SK-N-SH treated with all-trans-retinoic acid at 6 μM for 48 hours (cell line): ENCODE data around the gene TMX4.

Experiments
- ATAC-seq: fragments of 200-7000 bp; cut with Tn5 transposase; 3 replicates; pipeline ENCODE4 v1.9.1; 2020; ENCODE audit warnings: mild to moderate bottlenecking, moderate library complexity
- ARNTL ChIP-seq: fragments of 450-650 bp; formaldehyde crosslinking; IDR thresholded peaks from 2 replicates; pipeline ENCODE4 v1.5.0; 2020; ENCODE audit warnings: low read depth, mild to moderate bottlenecking, moderate library complexity, borderline replicate concordance
- BACH2 ChIP-seq: fragments of 250-450 bp; sonication (Bioruptor Pico); IDR thresholded peaks from 2 replicates; pipeline ENCODE4 v1.9.0; 2021; ENCODE audit warnings: mild to moderate bottlenecking, borderline replicate concordance
- CSDC2 ChIP-seq: fragments of 250-450 bp; sonication (Bioruptor Pico); IDR thresholded peaks from 2 replicates; pipeline ENCODE4 v1.5.0; 2020; ENCODE audit warnings: mild to moderate bottlenecking, moderate library complexity
- GLIS3 ChIP-seq: fragments of 250-450 bp; sonication (Bioruptor Pico); IDR thresholded peaks from 2 replicates; pipeline ENCODE4 v1.5.0; 2020; ENCODE audit warnings: mild to moderate bottlenecking, moderate library complexity
- ISL1 ChIP-seq: fragments of 250-450 bp; sonication (Bioruptor Pico); IDR thresholded peaks from 2 replicates; pipeline ENCODE4 v2.1.2; 2022; ENCODE audit warnings: mild to moderate bottlenecking, moderate library complexity
- OSR1 ChIP-seq: fragments of 250-450 bp; sonication (Bioruptor Pico); IDR thresholded peaks from 2 replicates; pipeline ENCODE4 v1.8.0; 2022; ENCODE audit warnings: moderate library complexity, mild to moderate bottlenecking, inconsistent platforms
- PPARA ChIP-seq: fragments of 250-450 bp; sonication (Bioruptor Pico); IDR thresholded peaks from 2 replicates; pipeline ENCODE4 v1.5.0; 2020; ENCODE audit warnings: mild to moderate bottlenecking, borderline replicate concordance
- RARB ChIP-seq: fragments of 250-450 bp; sonication (Bioruptor Pico); IDR thresholded peaks from 2 replicates; pipeline ENCODE4 v1.8.0; 2021; ENCODE audit warnings: mild to moderate bottlenecking, moderate library complexity
- TCF4 ChIP-seq: fragments of 250-450 bp; sonication (Bioruptor Pico); IDR thresholded peaks from 2 replicates; pipeline ENCODE4 v1.8.0; 2021; ENCODE audit warnings: mild to moderate bottlenecking, moderate library complexity, borderline replicate concordance
- TOX ChIP-seq: fragments of 250-450 bp; sonication (Bioruptor Pico); IDR thresholded peaks from 2 replicates; pipeline ENCODE4 v1.8.0; 2021; ENCODE audit warnings: mild to moderate bottlenecking, moderate library complexity, borderline replicate concordance
- ZFP3 ChIP-seq: fragments of 250-450 bp; sonication (Bioruptor Pico); IDR thresholded peaks from 2 replicates; pipeline ENCODE4 v1.5.0; 2020; ENCODE audit warnings: mild to moderate bottlenecking, moderate library complexity
- ZFP30 ChIP-seq: fragments of 450-650 bp; formaldehyde crosslinking; IDR thresholded peaks from 2 replicates; pipeline ENCODE4 v1.5.0; 2022; ENCODE audit warnings: mild to moderate bottlenecking, moderate library complexity
- ZNF565 ChIP-seq: fragments of 450-650 bp; formaldehyde crosslinking; conservative IDR thresholded peaks from 2 replicates; pipeline ENCODE4 v1.5.0; 2020; ENCODE audit warnings: low read depth, mild to moderate bottlenecking, moderate library complexity
- ZNF70 ChIP-seq: fragments of 450-650 bp; formaldehyde crosslinking; IDR thresholded peaks from 2 replicates; pipeline ENCODE4 v1.5.0; 2020; ENCODE audit warnings: mild to moderate bottlenecking, moderate library complexity
- ZNF8 ChIP-seq: fragments of 450-650 bp; formaldehyde crosslinking; IDR thresholded peaks from 2 replicates; pipeline ENCODE4 v1.5.0; 2020; ENCODE audit warnings: mild to moderate bottlenecking, moderate library complexity
- TF ChIP-seq, protein P1 (sequence below): fragments of 250-450 bp; sonication (Bioruptor Pico); IDR thresholded peaks from 2 replicates; pipeline ENCODE4 v1.8.0; 2020; ENCODE audit warnings: mild to moderate bottlenecking, moderate library complexity, borderline replicate concordance
- TF ChIP-seq, protein P2 (sequence below): fragments of 250-450 bp; sonication (Bioruptor Pico); IDR thresholded peaks from 2 replicates; pipeline ENCODE4 v1.5.1; 2021; ENCODE audit warnings: mild to moderate bottlenecking, moderate library complexity
- TF ChIP-seq, protein P3 (sequence below): fragments of 250-450 bp; sonication (Bioruptor Pico); IDR thresholded peaks from 2 replicates; pipeline ENCODE4 v1.8.0; 2021; ENCODE audit warnings: low read depth, mild to moderate bottlenecking, moderate library complexity, borderline replicate concordance
- TF ChIP-seq, protein P4 (sequence below): fragments of 250-450 bp; sonication (Bioruptor Pico); IDR thresholded peaks from 2 replicates; pipeline ENCODE4 v1.5.0; 2020; ENCODE audit warnings: mild to moderate bottlenecking, moderate library complexity
- TF ChIP-seq, protein P5 (sequence below): fragments of 250-450 bp; sonication (Bioruptor Pico); IDR thresholded peaks from 2 replicates; pipeline ENCODE4 v1.5.1; 2020; ENCODE audit warnings: low read depth, mild to moderate bottlenecking, moderate library complexity

The TMX4 gene

DNA sequence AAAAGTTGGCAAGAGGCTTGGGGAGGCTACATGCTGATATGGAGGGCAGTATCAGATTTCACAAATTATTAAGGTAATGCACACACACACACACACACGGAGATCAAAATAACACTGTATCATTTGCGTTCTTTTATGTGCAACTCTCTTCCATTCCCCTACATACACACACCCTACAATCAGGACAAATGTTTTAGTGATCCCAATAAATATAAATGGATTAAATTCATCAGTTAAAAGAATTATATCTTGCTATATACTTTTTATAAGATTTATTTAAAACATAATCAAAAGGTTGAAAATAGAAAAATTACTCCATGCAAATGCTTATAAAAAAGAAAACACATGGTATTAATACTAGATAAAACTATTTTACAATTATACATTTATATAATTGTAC is 25.9 kb downstream of the TMX4 start:
- ATAC-seq, result no peak
- no peak for TF ChIP-seq ZFP30 (CRISPR knock-in tag)
- TF ChIP-seq, protein P1, sequence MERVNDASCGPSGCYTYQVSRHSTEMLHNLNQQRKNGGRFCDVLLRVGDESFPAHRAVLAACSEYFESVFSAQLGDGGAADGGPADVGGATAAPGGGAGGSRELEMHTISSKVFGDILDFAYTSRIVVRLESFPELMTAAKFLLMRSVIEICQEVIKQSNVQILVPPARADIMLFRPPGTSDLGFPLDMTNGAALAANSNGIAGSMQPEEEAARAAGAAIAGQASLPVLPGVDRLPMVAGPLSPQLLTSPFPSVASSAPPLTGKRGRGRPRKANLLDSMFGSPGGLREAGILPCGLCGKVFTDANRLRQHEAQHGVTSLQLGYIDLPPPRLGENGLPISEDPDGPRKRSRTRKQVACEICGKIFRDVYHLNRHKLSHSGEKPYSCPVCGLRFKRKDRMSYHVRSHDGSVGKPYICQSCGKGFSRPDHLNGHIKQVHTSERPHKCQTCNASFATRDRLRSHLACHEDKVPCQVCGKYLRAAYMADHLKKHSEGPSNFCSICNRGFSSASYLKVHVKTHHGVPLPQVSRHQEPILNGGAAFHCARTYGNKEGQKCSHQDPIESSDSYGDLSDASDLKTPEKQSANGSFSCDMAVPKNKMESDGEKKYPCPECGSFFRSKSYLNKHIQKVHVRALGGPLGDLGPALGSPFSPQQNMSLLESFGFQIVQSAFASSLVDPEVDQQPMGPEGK (CRISPR knock-in tag), result no peak
- TF ChIP-seq OSR1, result no peak
- TF ChIP-seq, protein P2, sequence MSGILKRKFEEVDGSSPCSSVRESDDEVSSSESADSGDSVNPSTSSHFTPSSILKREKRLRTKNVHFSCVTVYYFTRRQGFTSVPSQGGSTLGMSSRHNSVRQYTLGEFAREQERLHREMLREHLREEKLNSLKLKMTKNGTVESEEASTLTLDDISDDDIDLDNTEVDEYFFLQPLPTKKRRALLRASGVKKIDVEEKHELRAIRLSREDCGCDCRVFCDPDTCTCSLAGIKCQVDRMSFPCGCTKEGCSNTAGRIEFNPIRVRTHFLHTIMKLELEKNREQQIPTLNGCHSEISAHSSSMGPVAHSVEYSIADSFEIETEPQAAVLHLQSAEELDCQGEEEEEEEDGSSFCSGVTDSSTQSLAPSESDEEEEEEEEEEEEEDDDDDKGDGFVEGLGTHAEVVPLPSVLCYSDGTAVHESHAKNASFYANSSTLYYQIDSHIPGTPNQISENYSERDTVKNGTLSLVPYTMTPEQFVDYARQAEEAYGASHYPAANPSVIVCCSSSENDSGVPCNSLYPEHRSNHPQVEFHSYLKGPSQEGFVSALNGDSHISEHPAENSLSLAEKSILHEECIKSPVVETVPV (CRISPR knock-in tag), result no peak
- TF ChIP-seq ZNF8 (CRISPR knock-in tag), result no peak
- TF ChIP-seq ZNF565, result no peak
- TF ChIP-seq ISL1 (CRISPR knock-in tag), result no peak
- TF ChIP-seq ARNTL, result no peak
- TF ChIP-seq TCF4 (CRISPR knock-in tag), result no peak
- TF ChIP-seq, protein P3, sequence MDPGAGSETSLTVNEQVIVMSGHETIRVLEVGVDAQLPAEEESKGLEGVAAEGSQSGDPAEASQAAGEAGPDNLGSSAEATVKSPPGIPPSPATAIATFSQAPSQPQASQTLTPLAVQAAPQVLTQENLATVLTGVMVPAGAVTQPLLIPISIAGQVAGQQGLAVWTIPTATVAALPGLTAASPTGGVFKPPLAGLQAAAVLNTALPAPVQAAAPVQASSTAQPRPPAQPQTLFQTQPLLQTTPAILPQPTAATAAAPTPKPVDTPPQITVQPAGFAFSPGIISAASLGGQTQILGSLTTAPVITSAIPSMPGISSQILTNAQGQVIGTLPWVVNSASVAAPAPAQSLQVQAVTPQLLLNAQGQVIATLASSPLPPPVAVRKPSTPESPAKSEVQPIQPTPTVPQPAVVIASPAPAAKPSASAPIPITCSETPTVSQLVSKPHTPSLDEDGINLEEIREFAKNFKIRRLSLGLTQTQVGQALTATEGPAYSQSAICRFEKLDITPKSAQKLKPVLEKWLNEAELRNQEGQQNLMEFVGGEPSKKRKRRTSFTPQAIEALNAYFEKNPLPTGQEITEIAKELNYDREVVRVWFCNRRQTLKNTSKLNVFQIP (CRISPR knock-in tag), result no peak
- no peak for TF ChIP-seq GLIS3
- no peak for TF ChIP-seq ZFP3
- TF ChIP-seq, protein P4, sequence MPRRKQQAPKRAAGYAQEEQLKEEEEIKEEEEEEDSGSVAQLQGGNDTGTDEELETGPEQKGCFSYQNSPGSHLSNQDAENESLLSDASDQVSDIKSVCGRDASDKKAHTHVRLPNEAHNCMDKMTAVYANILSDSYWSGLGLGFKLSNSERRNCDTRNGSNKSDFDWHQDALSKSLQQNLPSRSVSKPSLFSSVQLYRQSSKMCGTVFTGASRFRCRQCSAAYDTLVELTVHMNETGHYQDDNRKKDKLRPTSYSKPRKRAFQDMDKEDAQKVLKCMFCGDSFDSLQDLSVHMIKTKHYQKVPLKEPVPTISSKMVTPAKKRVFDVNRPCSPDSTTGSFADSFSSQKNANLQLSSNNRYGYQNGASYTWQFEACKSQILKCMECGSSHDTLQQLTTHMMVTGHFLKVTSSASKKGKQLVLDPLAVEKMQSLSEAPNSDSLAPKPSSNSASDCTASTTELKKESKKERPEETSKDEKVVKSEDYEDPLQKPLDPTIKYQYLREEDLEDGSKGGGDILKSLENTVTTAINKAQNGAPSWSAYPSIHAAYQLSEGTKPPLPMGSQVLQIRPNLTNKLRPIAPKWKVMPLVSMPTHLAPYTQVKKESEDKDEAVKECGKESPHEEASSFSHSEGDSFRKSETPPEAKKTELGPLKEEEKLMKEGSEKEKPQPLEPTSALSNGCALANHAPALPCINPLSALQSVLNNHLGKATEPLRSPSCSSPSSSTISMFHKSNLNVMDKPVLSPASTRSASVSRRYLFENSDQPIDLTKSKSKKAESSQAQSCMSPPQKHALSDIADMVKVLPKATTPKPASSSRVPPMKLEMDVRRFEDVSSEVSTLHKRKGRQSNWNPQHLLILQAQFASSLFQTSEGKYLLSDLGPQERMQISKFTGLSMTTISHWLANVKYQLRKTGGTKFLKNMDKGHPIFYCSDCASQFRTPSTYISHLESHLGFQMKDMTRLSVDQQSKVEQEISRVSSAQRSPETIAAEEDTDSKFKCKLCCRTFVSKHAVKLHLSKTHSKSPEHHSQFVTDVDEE (CRISPR knock-in tag), result no peak
- no peak for TF ChIP-seq RARB (CRISPR knock-in tag)
- no peak for TF ChIP-seq TOX (CRISPR knock-in tag)
- no peak for TF ChIP-seq ZNF70 (CRISPR knock-in tag)
- TF ChIP-seq PPARA (CRISPR knock-in tag), result no peak
- TF ChIP-seq CSDC2 (CRISPR knock-in tag), result no peak

DNA sequence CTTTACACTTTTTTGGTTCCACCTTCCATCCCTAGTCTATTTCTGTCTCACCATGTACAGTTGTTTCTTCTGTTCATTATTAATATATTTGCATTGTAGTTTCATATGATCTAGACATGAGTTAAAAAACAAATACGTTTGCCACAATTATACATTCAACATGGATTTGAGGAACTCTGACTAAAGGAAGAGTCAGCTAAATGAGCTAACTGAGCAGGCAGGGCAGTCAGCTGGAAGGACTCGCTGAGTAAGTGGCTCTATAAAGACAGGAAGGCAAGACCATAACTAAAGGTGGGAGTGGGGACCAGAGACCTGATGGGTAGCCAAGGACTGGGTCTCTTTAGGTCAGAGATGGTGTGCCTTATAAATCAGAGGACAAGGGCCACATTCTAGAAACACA is 26.3 kb downstream of the TMX4 start:
- no peak for ATAC-seq
- TF ChIP-seq, protein P4 (CRISPR knock-in tag), result no peak
- TF ChIP-seq BACH2 (CRISPR knock-in tag), result no peak
- TF ChIP-seq, protein P5, sequence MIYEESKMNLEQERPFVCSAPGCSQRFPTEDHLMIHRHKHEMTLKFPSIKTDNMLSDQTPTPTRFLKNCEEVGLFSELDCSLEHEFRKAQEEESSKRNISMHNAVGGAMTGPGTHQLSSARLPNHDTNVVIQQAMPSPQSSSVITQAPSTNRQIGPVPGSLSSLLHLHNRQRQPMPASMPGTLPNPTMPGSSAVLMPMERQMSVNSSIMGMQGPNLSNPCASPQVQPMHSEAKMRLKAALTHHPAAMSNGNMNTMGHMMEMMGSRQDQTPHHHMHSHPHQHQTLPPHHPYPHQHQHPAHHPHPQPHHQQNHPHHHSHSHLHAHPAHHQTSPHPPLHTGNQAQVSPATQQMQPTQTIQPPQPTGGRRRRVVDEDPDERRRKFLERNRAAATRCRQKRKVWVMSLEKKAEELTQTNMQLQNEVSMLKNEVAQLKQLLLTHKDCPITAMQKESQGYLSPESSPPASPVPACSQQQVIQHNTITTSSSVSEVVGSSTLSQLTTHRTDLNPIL, result no peak
- TF ChIP-seq ZFP30 (CRISPR knock-in tag), result no peak
- TF ChIP-seq OSR1, result no peak
- no peak for TF ChIP-seq TCF4 (CRISPR knock-in tag)
- no peak for TF ChIP-seq ZNF8 (CRISPR knock-in tag)
- TF ChIP-seq ZFP3, result no peak
